Right lobe of liver (tissue), 4 donors: ENCODE measurements around the gene SUPT4H1.

Experiments used
- CTCF ChIP-seq, 4 donors: fragments of 200-600 bp in 3 of 4; fragments of 450-650 bp in 1 of 4; IDR thresholded peaks; one replicate each; pipeline versions ENCODE4 v1.5.1 to v1.8.0; 2016 to 2022; ENCODE audit warnings: antibody characterized with exemption in 4 of 4, mild to moderate bottlenecking in 2 of 4
- POLR2A ChIP-seq: fragments of 450-650 bp; IDR thresholded peaks from one replicate; pipeline ENCODE4 v1.6.1; 2017; ENCODE audit warnings: antibody characterized with exemption, mild to moderate bottlenecking
- donor health status: DM: no; HTN: no; CAD: no.
- donor health status: DM: no; HTN: no; CAD: no.
- donor health status: DM: no; HTN: yes; CAD: no.

- no peak for TF ChIP-seq CTCF (IDR thresholded peaks at IDR 0.05)
- no peak for TF ChIP-seq POLR2A
Measured at GRCh38 chr17:58358408-58359172, 6.6 kb upstream of the SUPT4H1 start.
